BE2C (cell line): ENCODE data around the gene PDLIM1.
"Not testable (repeated sequence)": the region's sequence is repeated elsewhere in the genome, so short reads cannot be mapped to it uniquely, and the experiment has no call there.

Experiments
- DNase-seq: peaks from one replicate; pipeline ENCODE4 v3.0.0-alpha.2; 2020
- H3K27me3 ChIP-seq: fragments of 250-450 bp; sonication (Bioruptor Pico); 2 replicates; pipeline ENCODE4 v1.5.1; 2020; ENCODE audit warnings: mild to moderate bottlenecking
- H3K36me3 ChIP-seq: fragments of 250-450 bp; sonication (Bioruptor Pico); 2 replicates; pipeline ENCODE4 v1.5.1; 2020; ENCODE audit warnings: mild to moderate bottlenecking
- H3K4me1 ChIP-seq: fragments of 250-450 bp; sonication (Bioruptor Pico); 2 replicates; pipeline ENCODE4 v1.5.1; 2020
- H3K4me3 ChIP-seq: 2 replicates; pipeline ENCODE4 v1.5.1; 2011; ENCODE audit warnings: low read depth, low read length
- H3K9me3 ChIP-seq: fragments of 250-450 bp; sonication (Bioruptor Pico); 2 replicates; pipeline ENCODE4 v1.5.1; 2020
- TF ChIP-seq, protein P1 (sequence below): IDR thresholded peaks from 2 replicates; pipeline ENCODE4 v1.5.1; 2012; ENCODE audit warnings: mild to moderate bottlenecking, low read depth, low read length

PDLIM1 gene

GRCh38 chr10:95208702-95209391 is 82.0 kb downstream of the PDLIM1 start:
- no peaks in the 10 kb centered on the region for H3K27me3 ChIP-seq
- no peak for DNase-seq
- TF ChIP-seq, protein P1, sequence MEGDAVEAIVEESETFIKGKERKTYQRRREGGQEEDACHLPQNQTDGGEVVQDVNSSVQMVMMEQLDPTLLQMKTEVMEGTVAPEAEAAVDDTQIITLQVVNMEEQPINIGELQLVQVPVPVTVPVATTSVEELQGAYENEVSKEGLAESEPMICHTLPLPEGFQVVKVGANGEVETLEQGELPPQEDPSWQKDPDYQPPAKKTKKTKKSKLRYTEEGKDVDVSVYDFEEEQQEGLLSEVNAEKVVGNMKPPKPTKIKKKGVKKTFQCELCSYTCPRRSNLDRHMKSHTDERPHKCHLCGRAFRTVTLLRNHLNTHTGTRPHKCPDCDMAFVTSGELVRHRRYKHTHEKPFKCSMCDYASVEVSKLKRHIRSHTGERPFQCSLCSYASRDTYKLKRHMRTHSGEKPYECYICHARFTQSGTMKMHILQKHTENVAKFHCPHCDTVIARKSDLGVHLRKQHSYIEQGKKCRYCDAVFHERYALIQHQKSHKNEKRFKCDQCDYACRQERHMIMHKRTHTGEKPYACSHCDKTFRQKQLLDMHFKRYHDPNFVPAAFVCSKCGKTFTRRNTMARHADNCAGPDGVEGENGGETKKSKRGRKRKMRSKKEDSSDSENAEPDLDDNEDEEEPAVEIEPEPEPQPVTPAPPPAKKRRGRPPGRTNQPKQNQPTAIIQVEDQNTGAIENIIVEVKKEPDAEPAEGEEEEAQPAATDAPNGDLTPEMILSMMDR: no peak; the same call in 1 of the 2 replicates
- H3K4me1 ChIP-seq: no peaks in the 10 kb centered on the region
- H3K4me3 ChIP-seq: no peak overlapping the region
- no peaks in the 10 kb centered on the region for H3K9me3 ChIP-seq
- no peaks in the 10 kb centered on the region for H3K36me3 ChIP-seq

- H3K27me3 ChIP-seq, H3K9me3 ChIP-seq, H3K4me1 ChIP-seq, H3K4me3 ChIP-seq, H3K36me3 ChIP-seq, DNase-seq: not testable (repeated sequence)
These were observed 87.9 kb downstream of the PDLIM1 start for GRCh38 chr10:95202865-95203264.

DNA sequence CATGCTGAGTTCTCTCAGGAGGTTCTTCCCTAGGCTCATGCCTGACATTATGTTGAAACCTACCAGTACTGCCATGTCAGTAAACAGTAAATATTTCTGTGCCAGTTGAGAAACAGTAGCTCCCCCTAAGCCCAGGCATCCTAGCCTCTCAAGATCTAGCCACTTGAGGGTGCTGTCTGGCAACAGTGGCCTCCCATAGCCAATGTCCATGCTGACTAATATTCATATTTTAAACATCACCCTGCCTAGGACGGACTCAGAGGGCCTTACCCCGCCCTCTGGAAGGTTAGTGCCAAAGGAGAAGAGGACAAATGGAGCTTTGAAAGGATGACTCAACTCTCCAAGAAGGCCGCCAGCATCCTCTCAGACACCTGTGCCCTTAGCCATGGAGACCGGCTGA is 89.1 kb downstream of the PDLIM1 start:
- no peak for DNase-seq
- H3K36me3 ChIP-seq: no peaks in the 10 kb centered on the region
- no peaks in the 10 kb centered on the region for H3K4me1 ChIP-seq
- no peaks in the 10 kb centered on the region for H3K27me3 ChIP-seq
- no peaks in the 10 kb centered on the region for H3K9me3 ChIP-seq
- TF ChIP-seq, protein P1: no peak
- H3K4me3 ChIP-seq: no peak overlapping the region

GRCh38 chr10:95196046-95196445 is 94.8 kb downstream of the PDLIM1 start:
- H3K4me3 ChIP-seq: no peak overlapping the region
- no peaks in the 10 kb centered on the region for H3K9me3 ChIP-seq
- H3K27me3 ChIP-seq: no peaks in the 10 kb centered on the region
- H3K4me1 ChIP-seq: no peaks in the 10 kb centered on the region
- H3K36me3 ChIP-seq: no peaks in the 10 kb centered on the region
- DNase-seq: no peak
- TF ChIP-seq, protein P1: no peak

DNA sequence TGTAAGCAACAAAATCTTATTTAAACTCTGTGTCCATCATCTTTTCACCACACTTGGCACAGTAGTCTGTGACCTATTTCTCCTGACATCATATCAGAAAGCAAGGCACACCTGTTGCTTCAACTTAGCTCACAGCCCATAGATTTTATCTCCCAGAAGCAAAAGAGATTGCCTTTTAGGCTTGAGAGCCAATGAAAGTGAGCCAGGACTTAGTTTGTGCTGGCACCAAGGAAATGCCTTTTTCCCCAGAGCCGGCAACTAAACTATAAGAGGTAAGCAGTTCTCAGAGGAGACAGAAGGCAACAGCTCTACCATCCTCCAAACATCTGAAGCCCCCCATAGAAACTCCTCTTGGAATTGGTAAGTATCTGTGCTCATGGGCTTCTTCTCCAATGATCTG is 96.9 kb downstream of the PDLIM1 start, which contains the start of gene ACSM6:
Gene ACSM6 (plus strand): TSS at position 295 of the 400 bp plus-strand sequence. CDS start 248 bp downstream, outside the sequence.
- Histone ChIP-seq H3K4me3 (no peak within 1 kb of the TSS), H3K36me3 (no peaks in the 10 kb centered on the region), H3K27me3 (no peaks in the 10 kb centered on the region), H3K4me1 (no peaks in the 10 kb centered on the region), H3K9me3 (no peaks in the 10 kb centered on the region)
- no peak for DNase-seq
- TF ChIP-seq, protein P1: no peak

DNA sequence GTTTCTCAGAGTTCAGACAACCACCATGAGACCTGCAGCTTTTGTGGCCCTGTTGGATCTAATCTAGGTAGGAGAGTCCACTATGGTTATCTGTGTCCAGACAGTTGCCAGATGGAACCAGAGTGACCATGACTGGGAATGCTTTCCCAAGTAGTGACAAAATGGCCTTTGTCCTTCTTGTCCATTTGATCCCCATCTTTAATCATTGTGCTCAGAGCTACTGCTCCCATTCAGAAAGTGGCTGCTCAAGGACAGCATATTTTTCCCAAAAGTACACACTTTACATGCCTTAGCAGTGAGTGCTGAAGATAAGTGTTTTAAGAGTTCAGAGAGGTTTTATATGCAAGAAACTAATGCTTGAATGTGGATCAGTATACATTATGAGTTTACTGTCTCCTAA is 102.2 kb downstream of the PDLIM1 start:
- DNase-seq: no peak

More for the DNA sequence above, 102.2 kb downstream of the PDLIM1 start:
- Histone ChIP-seq H3K4me1 (no peaks in the 10 kb centered on the region), H3K4me3 (no peak overlapping the region), H3K27me3 (peaks cover 3% of the 10 kb centered on the region; the same call in 1 of the 2 replicates), H3K36me3 (no peaks in the 10 kb centered on the region), H3K9me3 (no peaks in the 10 kb centered on the region)
- TF ChIP-seq, protein P1: no peak
